Prostate gland (tissue), 2 donors: ENCODE results near the gene PPWD1.

Source experiments
- CTCF ChIP-seq, 4 experiments: fragments of 200-600 bp in 2 of 4; fragments of 450-650 bp in 2 of 4; sonication (generic) in 2 of 4; IDR thresholded peaks; 1 replicate in 3 of 4; 2 replicates in 1 of 4; pipeline ENCODE4 v1.5.1; 2016 to 2019; ENCODE audit warnings: antibody characterized with exemption in 4 of 4, mild to moderate bottlenecking in 2 of 4, moderate library complexity in 2 of 4
- POLR2A ChIP-seq: fragments of 450-650 bp; IDR thresholded peaks from one replicate; pipeline ENCODE4 v1.6.1; 2016; ENCODE audit warnings: antibody characterized with exemption, mild to moderate bottlenecking
- POLR2AphosphoS5 ChIP-seq: sonication (generic); formaldehyde crosslinking; IDR thresholded peaks from one replicate; pipeline ENCODE4 v1.6.1; 2017; ENCODE audit warnings: antibody characterized with exemption

GRCh38 chr5:65562731-65563701, at the start of gene PPWD1, which contains the start of gene CENPK:
- TF ChIP-seq CTCF (IDR thresholded peaks at IDR 0.05) (peak in 2 of 4 experiments; percentile 30 to 34), POLR2A (peak; percentile 50), POLR2AphosphoS5 (peak; percentile 99)
